Upper lobe of left lung (tissue), 6 donors: ENCODE measurements around the gene ENO3. TPM values are rescaled to one million over a fixed set of nuclear protein-coding genes. Genes with fewer than 3 reads are reported as not detected.
A peak's percentile ranks its signal among the peaks of the same experiment; 100 is the strongest.

Experiments used
- ATAC-seq, 2 donors: fragments of 200-7000 bp; cut with Tn5 transposase; one replicate each; pipeline ENCODE4 v1.9.1; 2022; ENCODE audit warnings: mild to moderate bottlenecking in 2 of 2, moderate library complexity in 2 of 2; ENCODE audit not compliant: low FRiP score in 2 of 2
- DNase-seq, 2 donors: peaks; one replicate each; pipeline ENCODE4 v3.0.0-alpha.2; 2019 to 2020
- H3K27ac ChIP-seq, 4 donors: fragments of 200-600 bp; sonication (generic); one replicate each; pipeline ENCODE4 v1.5.1; 2016 to 2019
- H3K27me3 ChIP-seq, 4 donors: fragments of 200-600 bp; sonication (generic); one replicate each; pipeline ENCODE4 v1.5.1; 2017 to 2019
- H3K36me3 ChIP-seq, 4 donors: fragments of 200-600 bp; sonication (generic); one replicate each; pipeline ENCODE4 v1.5.1; 2016 to 2019
- H3K4me1 ChIP-seq, 4 donors: fragments of 200-600 bp; sonication (generic); one replicate each; pipeline ENCODE4 v1.5.1; 2018 to 2019
- H3K4me3 ChIP-seq, 4 donors: fragments of 200-600 bp; sonication (generic); one replicate each; pipeline ENCODE4 v1.5.1; 2017 to 2019; ENCODE audit warnings: mild to moderate bottlenecking in 2 of 4, moderate library complexity in 1 of 4
- H3K9me3 ChIP-seq, 4 donors: fragments of 200-600 bp; sonication (generic); one replicate each; pipeline ENCODE4 v1.5.1; 2018 to 2019
- CTCF ChIP-seq, 6 experiments: fragments of 450-650 bp in 4 of 6; fragments of 200-600 bp in 2 of 6; sonication (generic) in 2 of 6; IDR thresholded peaks; one replicate each; pipeline ENCODE4 v1.5.1; 2016 to 2019; ENCODE audit warnings: antibody characterized with exemption in 6 of 6
- EP300 ChIP-seq, 4 donors: sonication (generic); formaldehyde crosslinking; IDR thresholded peaks; one replicate each; pipeline ENCODE4 v1.5.1; 2017; ENCODE audit warnings: antibody characterized with exemption in 4 of 4, control low read depth in 2 of 4
- POLR2A ChIP-seq, 4 donors: fragments of 450-650 bp; IDR thresholded peaks; one replicate each; pipeline ENCODE4 v1.5.1; 2016 to 2017; ENCODE audit warnings: antibody characterized with exemption in 4 of 4, mild to moderate bottlenecking in 2 of 4
- POLR2AphosphoS5 ChIP-seq, 2 donors: sonication (generic); formaldehyde crosslinking; IDR thresholded peaks; one replicate each; pipeline ENCODE4 v1.5.1; 2017; ENCODE audit warnings: antibody characterized with exemption in 2 of 2
- WGBS, 2 donors: methylation state at CpG; one replicate each; pipeline ENCODE4 v1.1.5; 2017 to 2018; 5-methylcytosine and 5-hydroxymethylcytosine counted together
- small RNA-seq, 4 donors: library from RNA; depleted of rRNA; stranded (forward); fragments of <200 nt; gene quantifications; one replicate each; pipeline ENCODE3, GENCODE V24; 2016
- total RNA-seq, 6 donors: library from RNA; depleted of rRNA in 4 of 6; stranded (reverse); fragments of >200 nt in 4 of 6; gene quantifications; one replicate each; pipeline versions ENCODE4 v1.1.0 to v1.2.1, GENCODE V29; 2016 to 2021
- donor health status: DM: no; HTN: no; CAD: no; lungs with moderate emphysema.
- donor health status: DM: no; HTN: yes; CAD: no; lungs with severe emphysema.

The ENO3 gene
- total RNA-seq, 6 donors from 2014 or later: 4.3 to 49.2 (median 10.6) TPM

- Histone ChIP-seq H3K27me3 (no peaks in the 10 kb centered on the region), H3K4me3 (peak overlapping the region in 3 of 4 donors; percentile 92 to 100 (median 99)), H3K4me1 (peaks cover 24 to 31% (median 30%) of the 10 kb centered on the region in 4 donors), H3K27ac (peak overlapping the region in 3 of 4 donors; percentile 57 to 97 (median 88)), H3K9me3 (no peaks in the 10 kb centered on the region), H3K36me3 (peaks cover 24 to 48% (median 43%) of the 10 kb centered on the region in 4 donors)
- TF ChIP-seq POLR2AphosphoS5 (IDR thresholded peaks at IDR 0.05) (peak in 1 of 2 donors; percentile 28), POLR2A (IDR thresholded peaks at IDR 0.05) (peak in 1 of 4 donors; percentile 17), CTCF (IDR thresholded peaks at IDR 0.05) (no peak), EP300 (IDR thresholded peaks at IDR 0.05) (no peak)
- ATAC-seq (peak in 1 of 2 donors; percentile 5), DNase-seq (peak; percentile 79)
- 63 to 73% methylated on average over 7 to 11 of the region's 11 CpGs for WGBS, 2 donors
These were observed 49.3 kb downstream of the ENO3 start for GRCh38 chr17:5000237-5000639.

- Histone ChIP-seq H3K9me3 (no peaks in the 10 kb centered on the region), H3K36me3 (peaks cover 28 to 67% (median 63%) of the 10 kb centered on the region in 4 donors), H3K4me1 (peaks cover 18 to 24% (median 23%) of the 10 kb centered on the region in 4 donors), H3K4me3 (no peak overlapping the region), H3K27ac (no peak overlapping the region), H3K27me3 (no peaks in the 10 kb centered on the region)
- DNase-seq (no peak), ATAC-seq (no peak)
- no peak for TF ChIP-seq CTCF (IDR thresholded peaks at IDR 0.05)
- TF ChIP-seq EP300 (IDR thresholded peaks at IDR 0.05): no peak
- no peak for TF ChIP-seq POLR2AphosphoS5 (IDR thresholded peaks at IDR 0.05)
- no peak for TF ChIP-seq POLR2A (IDR thresholded peaks at IDR 0.05)
- 95 to 96% methylated on average over 9 to 20 of the region's 20 CpGs for WGBS, 2 donors
These were observed 51.3 kb downstream of the ENO3 start for GRCh38 chr17:5002121-5002788.

GRCh38 chr17:5003214-5003867 is 52.4 kb downstream of the ENO3 start:
- Histone ChIP-seq H3K36me3 (peaks cover 35 to 78% (median 74%) of the 10 kb centered on the region in 4 donors), H3K4me1 (peaks cover 18 to 24% (median 23%) of the 10 kb centered on the region in 4 donors), H3K27me3 (no peaks in the 10 kb centered on the region), H3K4me3 (no peak overlapping the region), H3K9me3 (no peaks in the 10 kb centered on the region), H3K27ac (no peak overlapping the region)
- no peak for TF ChIP-seq CTCF (IDR thresholded peaks at IDR 0.05)
- TF ChIP-seq EP300 (IDR thresholded peaks at IDR 0.05): no peak
- no peak for TF ChIP-seq POLR2A (IDR thresholded peaks at IDR 0.05)
- no peak for TF ChIP-seq POLR2AphosphoS5 (IDR thresholded peaks at IDR 0.05)
- DNase-seq (no peak), ATAC-seq (no peak)
- WGBS, 2 donors: 97 to 99% methylated on average over 18 of the region's 18 CpGs

Small RNAs within 50 kb of the gene (small RNA-seq; reads per million reads assigned to genes)
- gene MIR6864 (0 to 0.06 (median 0) reads per million in 4 donors), gene MIR6865 (0 reads per million in 4 donors)

Other genes starting within 250 kb of the ENO3 start
- 10 to 100 TPM; 14.6 to 67.1 (median 34.2) TPM for gene PELP1, start 247.0 kb upstream of the ENO3 start, total RNA-seq
- gene ARRB2, start 240.5 kb upstream of the ENO3 start, total RNA-seq: 100 to 1,000 TPM in 5 of 6 donors, 10 to 100 TPM in 1; 67.3 to 336 (median 176) TPM
- 10 to 100 TPM; 18.4 to 33.4 (median 24.2) TPM for gene MED11, start 219.7 kb upstream of the ENO3 start, total RNA-seq
- 10 to 100 TPM in 4 of 6 donors, 1 to 10 TPM in 2; 3.5 to 22.8 (median 11.9) TPM for gene ZMYND15, start 211.3 kb upstream of the ENO3 start, total RNA-seq
- gene CXCL16, start 211.2 kb upstream of the ENO3 start, total RNA-seq: 100 to 1,000 TPM in 3 of 6 donors, 10 to 100 TPM in 3; 62.9 to 281 (median 122) TPM
- gene TM4SF5, start 179.2 kb upstream of the ENO3 start, total RNA-seq: not detected
- gene VMO1, start 164.8 kb upstream of the ENO3 start, total RNA-seq: 10 to 100 TPM in 4 of 6 donors, 1 to 10 TPM in 1, not detected in 1; 3.1 to 28.8 (median 13.4) TPM
- gene GLTPD2, start 162.2 kb upstream of the ENO3 start, total RNA-seq: under 1 TPM in 2 of 6 donors, not detected in 4; 0.24 to 0.97 TPM
- 100 to 1,000 TPM in 4 of 6 donors, 10 to 100 TPM in 2; 44.0 to 149 (median 110) TPM for gene PSMB6, start 155.0 kb upstream of the ENO3 start, total RNA-seq
- gene PLD2, start 144.0 kb upstream of the ENO3 start, total RNA-seq: 10 to 100 TPM; 15.0 to 51.3 (median 37.6) TPM
- gene MINK1, start 117.8 kb upstream of the ENO3 start, total RNA-seq: 100 to 1,000 TPM in 4 of 6 donors, 10 to 100 TPM in 2; 52.3 to 311 (median 136) TPM
- 1 to 10 TPM; 2.6 to 6.3 (median 3.4) TPM for gene C17orf107, start 51.6 kb upstream of the ENO3 start, total RNA-seq
- gene CHRNE, start 48.0 kb upstream of the ENO3 start, total RNA-seq: 1 to 10 TPM in 3 of 6 donors, under 1 TPM in 1, not detected in 2; 0.61 to 1.7 (median 1.2) TPM
- gene GP1BA, start 18.8 kb upstream of the ENO3 start, total RNA-seq: 1 to 10 TPM in 1 of 6 donors, under 1 TPM in 4, not detected in 1; 0.23 to 1.4 (median 0.59) TPM
- gene SLC25A11, start 11.1 kb upstream of the ENO3 start, total RNA-seq: 10 to 100 TPM; 37.5 to 69.2 (median 47.9) TPM
- 100 to 1,000 TPM in 2 of 6 donors, 10 to 100 TPM in 4; 41.9 to 130 (median 72.9) TPM for gene RNF167, start 10.9 kb upstream of the ENO3 start, total RNA-seq
- gene PFN1, start 2.6 kb upstream of the ENO3 start, total RNA-seq: 100 to 1,000 TPM; 403 to 814 (median 641) TPM
- 10 to 100 TPM; 48.2 to 66.4 (median 63.8) TPM for gene SPAG7, start 16.7 kb downstream of the ENO3 start, total RNA-seq
- 100 to 1,000 TPM in 2 of 6 donors, 10 to 100 TPM in 4; 27.1 to 162 (median 50.8) TPM for gene CAMTA2, start 36.6 kb downstream of the ENO3 start, total RNA-seq
- gene INCA1, start 46.4 kb downstream of the ENO3 start, total RNA-seq: 10 to 100 TPM in 1 of 6 donors, 1 to 10 TPM in 5; 1.4 to 32.5 (median 3.1) TPM
- gene KIF1C, start 46.8 kb downstream of the ENO3 start, total RNA-seq: 100 to 1,000 TPM; 130 to 270 (median 206) TPM
- gene SLC52A1, start 84.3 kb downstream of the ENO3 start, total RNA-seq: 1 to 10 TPM in 2 of 6 donors, under 1 TPM in 4; 0.15 to 4.0 (median 0.82) TPM
- 1 to 10 TPM in 5 of 6 donors, under 1 TPM in 1; 0.89 to 9.7 (median 5.3) TPM for gene ZFP3, start 127.3 kb downstream of the ENO3 start, total RNA-seq
- 10 to 100 TPM in 2 of 6 donors, 1 to 10 TPM in 4; 5.5 to 27.2 (median 9.4) TPM for gene ZNF232, start 160.8 kb downstream of the ENO3 start, total RNA-seq
- 1 to 10 TPM in 1 of 6 donors, under 1 TPM in 4, not detected in 1; 0.15 to 8.4 (median 0.29) TPM for gene USP6, start 164.9 kb downstream of the ENO3 start, total RNA-seq
- gene ZNF594, start 240.7 kb downstream of the ENO3 start, total RNA-seq: 10 to 100 TPM in 3 of 6 donors, 1 to 10 TPM in 3; 4.9 to 29.3 (median 10.4) TPM